SJCRH30 (cell line): ENCODE data around the gene PLET1. TPM values are rescaled to one million over a fixed set of nuclear protein-coding genes. Genes with fewer than 3 reads are reported as not detected.

Source experiments
- DNase-seq, 2 experiments: peaks; one replicate each; pipeline ENCODE4 v3.0.0-alpha.2; 2015 to 2020
- H3K27ac ChIP-seq: fragments of 250-450 bp; sonication (Bioruptor Pico); 2 replicates; pipeline ENCODE4 v1.5.1; 2020; ENCODE audit warnings: mild to moderate bottlenecking, moderate library complexity
- H3K27me3 ChIP-seq: fragments of 250-450 bp; sonication (Bioruptor Pico); 2 replicates; pipeline ENCODE4 v1.5.1; 2020; ENCODE audit warnings: mild to moderate bottlenecking, moderate library complexity
- H3K36me3 ChIP-seq: fragments of 250-450 bp; sonication (Bioruptor Pico); 2 replicates; pipeline ENCODE4 v1.5.1; 2020; ENCODE audit warnings: mild to moderate bottlenecking, moderate library complexity
- H3K4me1 ChIP-seq: fragments of 250-450 bp; sonication (Bioruptor Pico); 2 replicates; pipeline ENCODE4 v1.5.1; 2020; ENCODE audit warnings: mild to moderate bottlenecking, moderate library complexity
- H3K4me3 ChIP-seq: fragments of 250-450 bp; sonication (Bioruptor Pico); 2 replicates; pipeline ENCODE4 v1.5.1; 2020; ENCODE audit warnings: mild to moderate bottlenecking, moderate library complexity
- H3K9me3 ChIP-seq: fragments of 250-450 bp; sonication (Bioruptor Pico); replicated peaks from 2 replicates; pipeline ENCODE4 v1.5.1; 2020; ENCODE audit warnings: mild to moderate bottlenecking, moderate library complexity
- total RNA-seq: library from RNA; depleted of rRNA; stranded (reverse); fragments of >200 nt; shearing (Covaris generic); gene quantifications from 2 replicates; pipeline ENCODE4 v1.2.3, GENCODE V29; 2014

PLET1 gene
- total RNA-seq, 1 experiment from 2014 or later, result not detected

- H3K4me1 ChIP-seq, result peaks cover 15% of the 10 kb centered on the region
- H3K27me3 ChIP-seq, result no peaks in the 10 kb centered on the region
- DNase-seq, result no peak
- no peak overlapping the region for H3K4me3 ChIP-seq
- no peak overlapping the region for H3K27ac ChIP-seq
- no peaks in the 10 kb centered on the region for H3K9me3 ChIP-seq
- peaks cover 11% of the 10 kb centered on the region; the same call in 1 of the 2 replicates for H3K36me3 ChIP-seq
These were observed 22.6 kb downstream of the PLET1 start for GRCh38 chr11:112238041-112238440.

- no peaks in the 10 kb centered on the region for H3K27me3 ChIP-seq
- no peaks in the 10 kb centered on the region for H3K9me3 ChIP-seq
- no peak overlapping the region for H3K27ac ChIP-seq
- H3K4me1 ChIP-seq, result peaks cover 15% of the 10 kb centered on the region
- H3K36me3 ChIP-seq, result peaks cover 11% of the 10 kb centered on the region; the same call in 1 of the 2 replicates
- no peak for DNase-seq
- H3K4me3 ChIP-seq, result no peak overlapping the region
These were observed 23.2 kb downstream of the PLET1 start for GRCh38 chr11:112237451-112237850.

- Histone ChIP-seq H3K36me3 (peaks cover 11% of the 10 kb centered on the region; the same call in 1 of the 2 replicates), H3K4me1 (peaks cover 7% of the 10 kb centered on the region), H3K9me3 (no peaks in the 10 kb centered on the region), H3K4me3 (no peak overlapping the region), H3K27me3 (no peaks in the 10 kb centered on the region), H3K27ac (no peak overlapping the region)
- DNase-seq, result no peak
These were observed 24.8 kb downstream of the PLET1 start for GRCh38 chr11:112235750-112236390.

GRCh38 chr11:112231952-112232351 is 28.7 kb downstream of the PLET1 start:
- peaks cover 8% of the 10 kb centered on the region; the same call in 1 of the 2 replicates for H3K36me3 ChIP-seq
- no peaks in the 10 kb centered on the region for H3K4me1 ChIP-seq
- H3K4me3 ChIP-seq, result no peak overlapping the region
- no peaks in the 10 kb centered on the region for H3K9me3 ChIP-seq
- no peak for DNase-seq
- H3K27me3 ChIP-seq, result no peaks in the 10 kb centered on the region
- H3K27ac ChIP-seq, result no peak overlapping the region

- Histone ChIP-seq H3K27ac (no peak overlapping the region), H3K27me3 (no peaks in the 10 kb centered on the region), H3K4me1 (no peaks in the 10 kb centered on the region), H3K9me3 (no peaks in the 10 kb centered on the region), H3K36me3 (no peaks in the 10 kb centered on the region), H3K4me3 (no peak overlapping the region)
- DNase-seq, result no peak
These were observed 30.8 kb downstream of the PLET1 start for GRCh38 chr11:112229746-112230433.

- Histone ChIP-seq H3K4me1 (no peaks in the 10 kb centered on the region), H3K27ac (no peak overlapping the region), H3K27me3 (no peaks in the 10 kb centered on the region), H3K9me3 (no peaks in the 10 kb centered on the region), H3K4me3 (no peak overlapping the region), H3K36me3 (no peaks in the 10 kb centered on the region)
- DNase-seq, result no peak
These were observed 31.5 kb downstream of the PLET1 start for GRCh38 chr11:112229159-112229558.

GRCh38 chr11:112228706-112229105 is 32.0 kb downstream of the PLET1 start:
- Histone ChIP-seq H3K27ac (no peak overlapping the region), H3K27me3 (no peaks in the 10 kb centered on the region), H3K9me3 (no peaks in the 10 kb centered on the region), H3K36me3 (no peaks in the 10 kb centered on the region), H3K4me1 (no peaks in the 10 kb centered on the region), H3K4me3 (no peak overlapping the region)
- no peak for DNase-seq

GRCh38 chr11:112227471-112227870 is 33.2 kb downstream of the PLET1 start:
- DNase-seq, result no peak
- no peaks in the 10 kb centered on the region for H3K36me3 ChIP-seq
- H3K9me3 ChIP-seq, result no peaks in the 10 kb centered on the region
- no peaks in the 10 kb centered on the region for H3K27me3 ChIP-seq
- H3K4me1 ChIP-seq, result no peaks in the 10 kb centered on the region
- H3K27ac ChIP-seq, result no peak overlapping the region
- no peak overlapping the region; the same call in 1 of the 2 replicates for H3K4me3 ChIP-seq

GRCh38 chr11:112226831-112227401 is 33.7 kb downstream of the PLET1 start:
- Histone ChIP-seq H3K27me3 (no peaks in the 10 kb centered on the region), H3K9me3 (no peaks in the 10 kb centered on the region)
- DNase-seq, result no peak

GRCh38 chr11:112226062-112226830 is 34.4 kb downstream of the PLET1 start, which contains the start of gene PTS:
Gene PTS, plus strand, starts transcription at chr11:112226428. Its CDS starts 16 bp downstream, at chr11:112226444.
- Histone ChIP-seq H3K4me3 (peak within 1 kb of the TSS; percentile 77), H3K4me1 (no peaks in the 10 kb centered on the region), H3K36me3 (no peaks in the 10 kb centered on the region), H3K27ac (peak within 1 kb of the TSS; percentile 60), H3K27me3 (no peaks in the 10 kb centered on the region), H3K9me3 (no peaks in the 10 kb centered on the region)
- DNase-seq, result peak; percentile 77 to 85

More at GRCh38 chr11:112226831-112227401, 33.7 kb downstream of the PLET1 start:
- Histone ChIP-seq H3K4me3 (peak overlapping the region; percentile 77), H3K27ac (peak overlapping the region; percentile 60; the same call in 1 of the 2 replicates), H3K4me1 (no peaks in the 10 kb centered on the region), H3K36me3 (no peaks in the 10 kb centered on the region)

GRCh38 chr11:112225753-112226061 is 35.0 kb downstream of the PLET1 start:
- H3K4me3 ChIP-seq, result peak overlapping the region; percentile 77
- no peak for DNase-seq
- no peaks in the 10 kb centered on the region for H3K27me3 ChIP-seq
- no peaks in the 10 kb centered on the region for H3K4me1 ChIP-seq
- no peaks in the 10 kb centered on the region for H3K9me3 ChIP-seq
- H3K27ac ChIP-seq, result peak overlapping the region; percentile 60
- no peaks in the 10 kb centered on the region for H3K36me3 ChIP-seq

GRCh38 chr11:112223754-112224532 is 36.7 kb downstream of the PLET1 start:
- H3K27ac ChIP-seq, result no peak overlapping the region
- H3K36me3 ChIP-seq, result no peaks in the 10 kb centered on the region
- no peak for DNase-seq
- no peaks in the 10 kb centered on the region for H3K4me1 ChIP-seq
- no peaks in the 10 kb centered on the region for H3K9me3 ChIP-seq
- H3K4me3 ChIP-seq, result no peak overlapping the region
- no peaks in the 10 kb centered on the region for H3K27me3 ChIP-seq

- H3K36me3 ChIP-seq, result no peaks in the 10 kb centered on the region
- H3K27ac ChIP-seq, result no peak overlapping the region
- DNase-seq, result no peak
- no peaks in the 10 kb centered on the region for H3K27me3 ChIP-seq
- H3K9me3 ChIP-seq, result no peaks in the 10 kb centered on the region
- no peak overlapping the region for H3K4me3 ChIP-seq
- no peaks in the 10 kb centered on the region for H3K4me1 ChIP-seq
These were observed 37.5 kb downstream of the PLET1 start for GRCh38 chr11:112223121-112223520.

GRCh38 chr11:112222303-112222702 is 38.4 kb downstream of the PLET1 start:
- H3K4me1 ChIP-seq, result no peaks in the 10 kb centered on the region
- no peaks in the 10 kb centered on the region for H3K27me3 ChIP-seq
- H3K4me3 ChIP-seq, result no peak overlapping the region
- no peaks in the 10 kb centered on the region for H3K9me3 ChIP-seq
- H3K27ac ChIP-seq, result no peak overlapping the region
- H3K36me3 ChIP-seq, result no peaks in the 10 kb centered on the region
- DNase-seq, result no peak
